HG03025 (cell line): ENCODE results near the gene MS4A4A.
A peak's percentile ranks its signal among the peaks of the same experiment; 100 is the strongest.
"Not testable (repeated sequence)": the region's sequence is repeated elsewhere in the genome, so short reads cannot be mapped to it uniquely, and the experiment has no call there.

ENCODE experiments used
- ATAC-seq: cut with Tn5 transposase; IDR thresholded peaks from one replicate; pipeline ENCODE4 v1.9.1; 2021; ENCODE audit warnings: mild to moderate bottlenecking, moderate library complexity; ENCODE audit not compliant: unreplicated experiment, low FRiP score

The MS4A4A gene

DNA sequence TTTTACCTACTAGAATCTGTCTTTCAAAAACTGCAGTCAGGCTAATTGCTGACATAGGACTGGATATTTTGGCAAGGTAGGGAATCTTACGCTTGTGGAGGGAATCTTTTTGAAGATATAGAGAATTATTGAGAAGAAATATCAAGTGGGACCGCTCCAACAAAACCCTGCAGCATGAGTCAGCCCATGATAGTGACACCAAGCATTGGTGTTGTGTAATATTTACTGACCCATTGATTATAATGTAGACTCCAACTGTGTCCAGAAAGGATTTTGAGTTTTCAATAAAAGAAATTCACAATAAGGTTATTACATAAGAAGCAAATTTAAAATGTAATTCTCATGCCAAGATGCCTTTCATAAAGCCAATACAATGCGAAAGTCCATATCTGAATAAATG is 20.7 kb downstream of the MS4A4A start:
- no peak for ATAC-seq

DNA sequence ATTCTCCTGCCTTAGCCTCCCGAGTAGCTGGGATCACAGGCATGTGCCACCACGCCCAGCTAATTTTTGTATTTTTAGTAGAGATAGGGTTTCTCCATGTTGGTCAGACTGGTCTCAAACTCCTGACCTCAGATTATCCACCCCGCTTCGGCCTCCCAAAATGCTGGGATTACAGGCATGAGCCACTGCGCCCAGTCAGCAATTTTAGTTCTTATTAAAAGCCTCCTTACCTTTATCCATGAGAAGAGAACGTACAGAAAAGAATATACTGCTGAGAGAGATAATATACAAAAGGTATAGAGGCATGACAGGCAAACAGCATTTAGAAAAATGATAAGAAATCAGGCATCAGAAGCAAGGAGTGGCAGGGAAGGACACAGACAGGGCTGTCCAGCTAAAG is 21.4 kb downstream of the MS4A4A start:
- not testable (repeated sequence) for ATAC-seq

DNA sequence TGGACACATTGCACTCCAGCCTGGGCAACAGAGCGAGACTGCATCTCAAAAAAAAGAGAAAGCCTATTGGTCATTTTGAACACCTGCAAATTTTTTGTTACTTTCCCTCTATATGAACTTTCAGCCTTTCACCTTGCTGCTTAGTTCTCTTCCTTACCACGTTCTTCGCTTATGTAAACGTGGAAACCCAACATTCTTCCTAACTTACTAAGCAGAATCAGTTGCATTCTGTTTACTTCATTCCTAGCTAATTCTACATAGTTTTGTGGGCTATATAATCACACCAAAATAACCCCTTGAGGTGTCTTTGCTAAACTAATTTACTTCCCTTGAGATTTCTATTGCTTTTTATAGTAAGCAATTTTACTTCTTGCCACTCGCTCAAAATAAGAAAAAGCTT is 23.2 kb downstream of the MS4A4A start:
- ATAC-seq = no peak

DNA sequence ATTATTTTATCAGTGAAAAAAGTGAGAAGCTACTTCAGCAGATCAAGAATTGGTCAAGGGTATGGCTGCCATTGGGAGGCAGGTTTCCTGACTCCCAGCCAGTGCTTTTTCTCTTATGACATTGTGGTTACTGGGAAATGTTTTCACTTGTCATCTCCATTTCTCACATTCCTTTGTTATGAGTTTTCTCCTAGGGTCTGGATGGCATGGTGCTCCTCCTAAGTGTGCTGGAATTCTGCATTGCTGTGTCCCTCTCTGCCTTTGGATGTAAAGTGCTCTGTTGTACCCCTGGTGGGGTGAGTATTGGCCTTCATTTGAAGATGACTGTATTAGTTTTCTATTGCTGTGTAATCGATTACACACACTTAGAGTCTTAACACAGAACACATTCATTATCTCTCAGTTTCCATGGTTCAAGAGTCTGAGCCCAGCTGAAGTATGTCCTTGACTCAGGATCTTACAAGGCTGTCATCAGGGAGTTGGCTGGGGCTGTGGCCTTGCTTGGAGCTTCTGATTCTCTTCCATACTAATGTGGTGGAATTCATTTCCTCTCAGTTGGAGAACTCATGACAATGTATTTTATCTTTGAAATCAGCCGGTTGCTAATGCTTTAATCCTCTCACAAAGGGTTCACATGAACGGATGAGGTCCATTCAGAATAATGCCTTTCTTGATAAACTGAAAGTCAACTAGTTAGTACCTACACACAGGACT is 25.6 kb downstream of the MS4A4A start:
- no peak for ATAC-seq

DNA sequence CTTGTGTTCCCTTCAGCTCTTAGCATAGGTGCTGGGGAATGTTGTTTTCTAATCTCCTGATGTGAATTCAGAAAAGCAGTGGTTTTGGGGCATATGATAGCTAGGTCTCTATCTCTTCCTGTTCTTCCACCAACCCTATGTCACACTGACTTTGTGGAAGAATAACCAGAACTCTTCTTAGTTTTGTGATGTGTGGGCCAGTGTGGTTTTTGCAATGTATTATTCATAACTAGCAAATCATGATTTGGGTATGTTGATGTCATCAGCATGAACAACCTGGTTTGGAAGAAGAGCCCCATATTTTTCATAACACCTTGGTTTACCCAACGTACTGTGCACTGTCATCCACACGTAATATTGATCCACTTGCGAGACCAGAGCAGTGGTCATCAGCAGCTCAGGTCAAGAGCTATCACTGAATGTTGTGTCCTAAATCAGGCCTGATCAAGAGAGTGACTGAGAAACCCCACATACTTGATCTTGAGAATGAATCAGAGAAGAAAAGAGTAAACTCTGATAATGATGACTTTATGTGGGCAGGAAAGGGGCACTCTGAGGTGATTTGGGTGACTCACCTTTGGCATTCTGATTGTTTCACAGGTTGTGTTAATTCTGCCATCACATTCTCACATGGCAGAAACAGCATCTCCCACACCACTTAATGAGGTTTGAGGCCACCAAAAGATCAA is 27.2 kb downstream of the MS4A4A start:
- ATAC-seq = no peak

DNA sequence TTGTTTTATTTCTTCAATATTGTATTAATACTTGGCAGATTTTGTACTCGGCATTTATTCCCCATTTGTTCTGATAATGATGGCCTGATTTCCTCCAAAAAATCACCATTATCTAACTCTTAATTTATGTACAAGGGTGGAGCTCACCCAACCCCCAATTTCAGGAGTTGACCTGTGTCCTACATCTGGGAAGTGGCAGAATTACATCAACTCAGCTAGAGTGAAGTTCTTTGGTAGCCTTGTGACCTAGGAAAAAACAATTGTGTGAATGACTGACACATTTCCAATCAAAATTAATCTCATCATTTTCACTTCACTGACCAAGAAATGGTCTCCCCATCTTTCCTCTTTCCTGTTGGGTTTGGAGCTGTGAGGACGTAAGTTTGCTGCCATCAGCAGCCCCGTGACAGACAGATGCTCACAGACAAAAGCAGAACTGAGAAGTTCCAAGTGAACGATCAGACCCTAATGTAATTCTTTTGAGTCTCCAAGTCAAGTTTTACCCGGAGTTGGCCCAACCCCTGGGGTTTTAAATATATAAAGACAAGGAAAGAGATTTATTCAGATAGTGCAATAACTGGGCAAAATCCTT is 30.0 kb downstream of the MS4A4A start:
- no peak for ATAC-seq

DNA sequence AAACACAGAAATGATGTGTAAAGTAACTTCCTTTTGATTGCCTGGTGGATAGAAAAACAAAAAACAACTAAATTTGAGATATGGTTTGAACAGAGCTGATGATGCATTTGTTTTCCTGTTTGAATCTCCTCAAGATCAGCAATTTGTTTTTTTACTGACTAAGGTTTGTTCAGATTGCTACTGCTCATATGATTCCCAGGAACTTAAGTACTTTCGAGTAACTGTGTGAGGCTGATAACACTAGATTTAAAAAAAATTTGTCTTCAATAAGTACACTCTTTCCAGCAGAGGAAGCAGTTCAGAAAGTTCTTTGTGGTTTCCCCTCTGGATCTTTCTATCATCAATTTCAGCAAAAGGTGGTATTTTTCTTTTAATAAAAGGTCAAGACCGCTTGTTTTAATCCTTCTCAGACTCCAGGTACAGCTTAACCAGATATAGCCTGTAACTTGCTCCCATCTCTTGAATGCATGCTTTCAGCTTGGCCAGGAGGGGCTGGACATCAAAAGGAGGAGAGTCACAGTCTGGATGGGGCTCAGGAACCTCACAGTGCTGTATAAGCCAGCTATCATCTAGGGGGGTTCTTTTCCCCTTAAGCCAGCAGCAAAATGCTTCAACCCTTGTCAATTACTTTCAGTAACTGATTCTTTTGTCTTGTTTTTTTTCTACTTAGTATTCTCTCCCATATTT is 34.3 kb downstream of the MS4A4A start:
- ATAC-seq = no peak

DNA sequence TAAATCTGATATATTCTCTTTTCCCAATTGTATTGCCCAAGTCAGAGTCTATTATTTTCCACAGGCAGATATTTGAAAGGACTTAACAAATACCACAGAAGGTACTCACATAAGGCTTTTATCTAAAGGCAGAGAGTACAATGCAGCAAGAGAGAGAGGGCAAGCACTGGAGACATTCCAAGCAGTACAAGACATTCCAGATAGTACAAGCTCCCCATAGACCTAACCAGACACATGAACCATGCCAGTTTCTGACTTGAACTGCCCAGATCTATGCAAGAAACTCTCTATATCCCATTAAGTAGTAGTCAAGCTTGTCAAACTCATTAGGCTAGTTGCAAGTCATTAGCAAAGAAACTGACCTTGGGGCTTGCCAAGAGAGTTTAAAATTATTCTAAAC is 35.4 kb downstream of the MS4A4A start:
- ATAC-seq = no peak

DNA sequence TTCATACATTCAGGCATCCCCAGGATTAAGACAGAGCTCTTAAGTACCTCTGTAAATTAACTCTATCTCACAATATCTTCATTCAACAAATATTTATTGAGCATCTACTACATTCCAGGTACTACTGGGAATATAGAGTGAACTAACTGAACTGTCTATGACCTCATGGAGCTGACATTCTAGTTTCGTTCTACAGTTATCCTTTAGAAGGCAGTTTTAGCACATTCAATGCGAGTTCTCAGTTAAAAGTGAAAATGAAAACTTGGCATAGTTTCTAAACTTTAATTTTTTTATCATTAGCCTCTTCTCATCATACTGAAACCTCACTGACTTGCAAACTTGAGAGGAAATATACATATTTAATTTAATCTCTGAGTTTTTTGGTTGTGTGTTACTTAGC is 35.9 kb downstream of the MS4A4A start:
- no peak for ATAC-seq

DNA sequence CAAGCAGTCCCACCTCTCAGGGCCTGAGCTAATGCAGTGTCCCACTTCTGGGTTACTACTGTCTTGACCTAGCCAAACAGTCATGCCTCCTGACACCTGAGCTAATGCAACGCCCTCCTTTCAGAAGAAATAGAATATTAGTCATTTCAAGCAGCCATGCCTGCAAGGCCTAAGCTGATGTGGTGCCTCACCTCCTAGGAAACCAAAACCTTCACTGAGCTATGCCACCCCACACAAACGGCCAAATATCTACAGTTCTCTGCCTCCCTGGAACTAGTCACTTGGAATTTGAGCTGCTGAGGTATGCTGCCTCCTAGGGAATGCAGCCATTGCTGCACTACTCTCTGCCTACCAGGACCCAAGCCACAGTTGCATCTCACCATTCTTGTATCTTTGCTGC is 38.3 kb downstream of the MS4A4A start:
- ATAC-seq = no peak

DNA sequence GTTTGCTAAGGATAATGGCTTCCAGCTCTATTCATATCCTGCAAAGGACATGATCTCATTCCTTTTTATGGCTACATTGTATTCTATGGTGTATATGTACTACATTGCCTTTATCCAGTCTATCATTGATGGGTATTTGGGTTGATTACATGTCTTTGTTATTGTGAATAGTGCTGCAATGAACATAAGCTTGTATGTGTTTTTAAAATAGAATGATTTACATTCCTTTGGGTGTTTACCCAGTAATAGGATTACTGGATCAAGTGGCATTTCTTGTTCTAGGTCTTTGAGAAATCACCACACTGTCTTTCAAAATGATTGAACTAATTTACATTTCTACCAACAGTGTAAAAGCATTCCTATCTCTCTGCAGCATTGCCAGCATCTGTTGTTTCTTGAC is 40.6 kb downstream of the MS4A4A start:
- ATAC-seq = no peak

DNA sequence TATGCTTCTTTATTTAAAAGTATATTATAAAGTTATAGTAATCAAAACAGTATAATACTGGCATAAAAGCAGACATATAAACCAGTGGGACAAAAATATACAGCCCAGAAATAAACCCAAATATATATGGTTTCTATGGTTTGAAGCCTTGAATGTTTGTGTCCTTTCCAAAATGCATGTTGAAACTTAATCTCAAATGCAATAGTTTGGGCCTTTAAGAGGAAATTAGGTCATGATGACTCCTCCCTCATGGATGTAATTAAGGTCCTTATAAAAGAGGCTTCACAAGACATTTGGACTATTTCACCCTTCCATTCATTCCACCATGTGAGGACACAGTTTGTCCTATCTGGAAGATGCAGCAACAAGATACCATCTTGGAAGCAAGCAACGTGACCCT is 46.5 kb downstream of the MS4A4A start, which contains the start of gene MS4A6E:
MS4A6E (plus strand) TSS at position 301 of the 400 bp plus-strand sequence. CDS start 7,641 bp downstream, outside the sequence.
- no peak for ATAC-seq

DNA sequence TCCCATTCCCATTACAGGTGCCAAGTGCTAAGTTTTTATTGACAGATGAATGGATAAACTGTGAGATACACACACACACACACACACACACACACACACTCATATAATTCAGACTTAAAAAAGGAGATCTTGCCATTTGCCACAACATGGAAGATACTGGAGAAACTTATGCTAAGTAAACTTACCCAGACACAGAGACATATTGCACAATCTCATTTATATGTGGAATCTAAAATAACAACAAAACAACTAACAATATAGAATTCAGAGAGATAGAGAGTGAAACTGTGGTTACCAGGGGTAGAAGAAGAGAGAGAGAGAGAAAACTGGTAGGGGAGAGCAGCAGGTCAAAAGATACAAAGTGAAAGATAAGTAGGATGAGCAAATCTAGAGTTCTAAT is 48.0 kb downstream of the MS4A4A start:
- no peak for ATAC-seq

DNA sequence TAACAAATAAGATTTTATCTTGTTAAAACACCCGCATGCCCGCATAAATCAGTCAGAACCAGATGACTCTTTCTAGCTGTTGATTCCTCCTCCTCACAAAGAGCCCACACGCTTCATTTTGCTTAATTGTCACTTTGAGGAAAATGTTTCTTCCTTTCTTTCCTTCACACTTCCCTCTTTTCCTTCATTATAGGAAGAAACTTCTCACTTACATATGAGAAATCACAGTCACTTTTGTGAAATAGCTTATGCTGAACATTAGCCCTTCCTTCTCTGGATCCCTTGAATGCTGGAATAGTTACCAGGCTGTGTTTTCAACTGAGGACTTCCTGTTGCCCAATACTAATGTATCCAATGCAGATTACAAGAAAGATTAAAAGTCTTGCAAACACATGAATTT is 52.4 kb downstream of the MS4A4A start:
- ATAC-seq = no peak

DNA sequence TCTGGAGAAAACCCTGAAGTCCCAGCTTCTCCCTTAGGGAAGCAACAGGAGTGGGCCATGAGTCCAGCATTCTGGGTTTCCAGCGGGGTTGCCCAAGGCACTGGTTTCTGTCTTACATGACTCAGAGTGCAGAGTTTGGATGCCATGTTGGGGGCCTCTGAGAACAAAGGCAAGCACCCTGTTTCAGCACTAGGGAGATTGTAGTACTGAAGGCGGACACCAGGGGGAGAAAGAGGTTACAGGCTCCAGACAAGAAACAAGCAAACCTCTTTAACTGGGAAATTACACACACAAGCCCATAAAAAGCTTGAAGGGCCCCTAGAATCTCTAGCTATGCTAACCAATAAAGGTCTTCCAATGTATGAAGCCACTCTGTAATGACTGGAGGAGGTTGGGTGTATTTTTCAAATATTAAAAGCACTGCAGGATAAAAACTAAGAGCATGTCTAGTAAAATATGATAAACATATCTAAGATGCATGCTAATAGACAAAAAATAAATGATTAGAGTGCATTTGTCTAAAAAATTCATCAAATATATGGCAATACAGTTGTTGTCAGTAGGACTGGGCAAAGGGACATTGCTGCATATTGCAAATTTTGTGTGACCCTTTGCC is 53.6 kb downstream of the MS4A4A start:
- peak; percentile 82 for ATAC-seq

DNA sequence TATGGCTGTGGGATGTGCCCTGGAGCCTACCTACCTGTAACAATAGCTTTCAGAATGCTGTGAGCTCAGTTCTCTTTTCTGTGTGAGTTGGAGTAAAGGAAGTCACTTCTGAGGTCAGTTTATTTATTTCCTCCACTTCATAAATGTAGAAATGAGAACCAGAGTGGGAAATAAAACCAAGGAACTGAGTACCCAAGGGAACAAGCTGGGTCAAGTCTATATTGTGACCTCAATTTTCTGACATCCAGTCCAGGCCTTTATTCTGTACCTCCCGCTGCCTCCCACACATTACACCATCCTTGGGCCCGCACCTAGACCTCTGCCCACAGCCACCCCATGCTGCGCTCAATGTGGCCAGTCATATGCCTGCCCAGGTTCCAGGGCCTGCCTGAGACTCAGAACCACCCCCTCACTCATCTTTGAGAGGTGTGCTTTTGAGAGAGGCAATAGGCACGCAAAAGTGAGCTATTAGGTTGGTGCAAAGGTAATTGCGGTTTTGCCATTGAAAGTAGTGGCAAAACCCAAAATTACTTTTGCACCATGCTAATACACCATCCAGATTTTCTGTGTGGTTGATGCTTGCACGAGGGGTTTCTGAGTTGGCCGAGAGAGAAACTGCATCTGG is 56.4 kb downstream of the MS4A4A start:
- ATAC-seq = no peak

DNA sequence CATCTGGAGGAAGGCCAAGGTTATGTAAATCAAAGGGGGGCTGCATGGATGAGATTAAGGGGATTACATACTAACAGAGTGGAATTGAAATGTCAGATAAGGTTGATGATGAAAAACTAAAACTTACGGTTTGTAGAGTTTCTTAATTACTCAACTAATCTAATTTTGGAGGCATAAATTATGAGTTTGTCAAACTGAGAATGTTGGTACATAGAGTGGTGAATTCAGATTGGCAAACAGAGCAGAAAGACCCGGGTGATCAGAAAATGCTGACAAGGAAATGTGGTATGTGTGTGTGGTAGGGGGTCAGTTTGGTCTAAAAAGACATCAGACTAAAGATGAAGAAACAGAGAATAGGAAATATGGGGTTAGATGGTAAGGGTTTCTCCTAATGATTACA is 57.6 kb downstream of the MS4A4A start:
- ATAC-seq = no peak

DNA sequence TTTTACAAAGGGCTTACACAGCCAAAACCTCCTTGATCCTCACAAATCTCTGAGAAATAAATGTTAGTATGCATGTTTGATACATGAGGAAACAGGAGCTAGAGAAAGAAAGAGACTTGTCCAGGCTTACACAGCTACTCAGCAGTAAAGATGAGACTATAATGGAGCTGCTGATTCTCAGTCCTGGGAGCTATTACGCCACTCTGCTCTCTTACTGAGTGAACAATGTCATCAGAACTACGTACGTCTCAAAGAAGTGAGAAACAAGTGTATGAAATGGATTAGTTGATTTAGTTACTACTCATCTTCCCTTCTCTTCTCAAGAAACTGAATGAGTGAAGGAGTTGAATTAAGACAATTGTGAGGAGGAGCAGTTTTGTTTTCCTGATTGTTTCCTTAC is 58.9 kb downstream of the MS4A4A start:
- no peak for ATAC-seq

DNA sequence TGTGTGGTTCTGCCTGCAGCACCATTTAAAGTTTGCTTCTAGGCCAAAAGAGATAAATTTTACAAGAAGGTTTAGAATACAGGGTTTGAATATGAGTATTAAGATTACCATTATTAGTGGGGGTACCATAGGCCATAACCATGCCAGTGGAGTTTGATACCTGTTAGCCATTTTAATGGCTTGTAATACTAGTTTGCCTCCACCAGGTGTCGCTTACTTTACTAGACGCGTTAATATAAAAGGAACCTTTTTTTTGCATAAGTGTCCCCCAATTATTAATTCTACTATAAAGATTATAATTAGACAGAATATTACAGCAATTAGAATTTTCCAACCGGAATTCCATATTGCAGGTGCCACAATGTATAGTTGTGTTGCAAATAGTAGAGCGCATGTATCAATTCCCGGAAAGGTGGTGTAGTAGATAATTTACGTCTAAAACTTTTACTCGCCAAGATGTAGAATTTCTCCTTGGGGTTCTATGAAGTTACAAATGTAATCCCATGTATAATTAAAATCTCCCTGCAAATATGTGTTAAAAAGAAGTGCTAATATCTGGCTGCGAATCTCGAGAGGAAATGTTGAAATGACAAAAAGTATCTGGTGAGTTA is 62.7 kb downstream of the MS4A4A start:
- ATAC-seq = no peak

DNA sequence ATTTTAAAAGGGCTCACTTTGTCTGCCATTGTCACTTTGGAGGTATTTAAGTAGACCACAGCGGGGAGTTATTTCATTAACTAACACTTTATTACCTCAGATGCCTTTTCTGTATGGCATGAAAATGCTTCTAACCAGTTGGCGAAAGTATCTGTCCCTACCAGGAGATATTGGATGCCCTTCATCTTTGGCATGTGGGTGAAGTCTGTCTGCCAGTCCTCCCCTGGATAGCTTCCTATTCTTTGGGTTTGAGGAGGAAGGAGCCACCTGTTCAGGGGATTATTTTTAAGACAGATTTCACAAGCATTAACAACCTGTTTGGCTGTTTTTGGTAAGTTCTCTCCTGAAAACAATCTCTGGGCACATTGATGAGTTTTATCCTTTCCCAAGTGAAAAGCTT is 63.7 kb downstream of the MS4A4A start:
- no peak for ATAC-seq
